HG03558 (cell line): ENCODE measurements around the gene KRT83.
"Not testable (repeated sequence)": the region's sequence is repeated elsewhere in the genome, so short reads cannot be mapped to it uniquely, and the experiment has no call there.

Source experiments
- ATAC-seq: cut with Tn5 transposase; IDR thresholded peaks from one replicate; pipeline ENCODE4 v1.9.1; 2021; ENCODE audit warnings: moderate number of reproducible peaks; ENCODE audit not compliant: unreplicated experiment; ENCODE audit errors: extremely low read depth

KRT83 gene

GRCh38 chr12:52291267-52291935 is 29.8 kb downstream of the KRT83 start, which contains the start of gene KRT81:
TSS of gene KRT81 (minus strand) at chr12:52291534. CDS start at chr12:52291465, 69 bp downstream.
- ATAC-seq, result no peak

GRCh38 chr12:52290483-52291134 is 30.6 kb downstream of the KRT83 start:
- not testable (repeated sequence) for ATAC-seq

GRCh38 chr12:52287816-52288805 is 33.1 kb downstream of the KRT83 start:
- not testable (repeated sequence) for ATAC-seq

DNA sequence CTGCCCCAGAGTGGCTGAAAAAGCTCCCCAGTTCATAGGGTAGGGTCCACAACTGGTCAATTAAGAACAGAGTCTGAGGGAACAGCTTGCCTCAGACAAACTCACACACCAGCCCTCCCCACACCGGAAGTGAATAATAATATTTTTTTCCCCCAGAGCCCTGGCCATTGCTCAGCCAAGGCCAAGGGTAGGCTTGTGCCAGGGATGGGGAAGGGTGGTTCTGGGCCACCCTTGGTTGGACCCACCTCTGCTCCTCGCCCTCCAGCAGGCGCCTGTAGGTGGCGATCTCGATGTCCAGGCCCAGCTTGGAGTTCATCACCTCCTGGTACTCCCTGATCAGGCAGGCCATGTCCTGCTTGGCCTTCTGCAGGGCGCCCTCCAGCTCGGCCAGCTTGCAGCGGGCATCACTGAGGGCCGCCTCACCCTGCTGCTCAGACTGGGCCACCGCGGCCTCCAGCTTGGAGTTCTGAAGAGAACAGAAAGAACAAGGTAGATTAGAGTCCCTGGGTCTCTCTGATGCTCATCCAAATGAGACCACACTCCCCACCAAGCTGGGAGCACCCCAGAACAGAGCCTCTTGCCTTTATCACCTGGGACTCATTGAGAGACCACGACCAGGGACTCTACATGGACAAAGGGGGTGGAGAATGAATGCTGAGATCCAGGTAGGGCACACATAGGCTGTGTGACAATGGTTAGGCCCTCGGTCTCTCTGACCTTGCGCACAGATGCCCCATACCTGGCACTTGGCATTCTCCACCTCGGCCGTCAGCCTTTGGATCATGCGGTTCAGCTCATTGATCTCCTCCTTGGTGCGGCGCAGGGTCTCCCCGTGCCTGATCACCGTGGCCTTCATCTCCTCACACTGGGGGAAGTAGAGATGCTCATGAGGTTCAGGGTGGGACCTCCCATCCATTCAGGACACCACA is 34.1 kb downstream of the KRT83 start:
- not testable (repeated sequence) for ATAC-seq

GRCh38 chr12:52285851-52286530 is 35.2 kb downstream of the KRT83 start:
- ATAC-seq, result no peak

GRCh38 chr12:52285172-52285745 is 35.9 kb downstream of the KRT83 start:
- no peak for ATAC-seq

DNA sequence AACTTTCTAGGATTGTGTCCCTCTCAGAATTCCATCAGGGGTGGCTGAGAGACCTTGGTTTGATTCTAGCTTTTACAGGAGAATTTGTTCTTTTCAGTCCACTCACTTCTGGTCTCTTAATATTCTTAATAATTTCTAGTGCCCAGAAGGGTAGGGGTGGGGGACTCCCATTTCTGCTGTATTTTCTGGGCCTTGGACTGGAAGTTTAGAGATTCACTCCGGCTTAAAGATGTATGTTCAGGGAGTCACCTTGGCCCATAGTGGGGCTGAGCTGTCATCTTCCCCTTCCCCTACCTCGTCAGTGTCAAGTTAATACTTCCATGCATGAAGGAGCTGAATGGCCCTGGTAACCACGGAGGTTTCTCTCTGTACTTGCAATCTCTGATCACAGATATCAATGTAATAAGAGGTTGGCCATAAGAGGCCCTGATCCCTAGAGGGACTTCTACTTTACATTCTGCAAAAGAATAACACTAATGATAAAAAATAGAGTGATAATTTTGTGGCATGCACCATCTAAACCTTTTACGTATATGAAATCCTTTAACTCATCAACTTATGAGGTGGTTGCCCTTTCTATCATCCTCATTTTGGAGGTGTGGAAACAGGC is 36.5 kb downstream of the KRT83 start:
- ATAC-seq, result no peak

DNA sequence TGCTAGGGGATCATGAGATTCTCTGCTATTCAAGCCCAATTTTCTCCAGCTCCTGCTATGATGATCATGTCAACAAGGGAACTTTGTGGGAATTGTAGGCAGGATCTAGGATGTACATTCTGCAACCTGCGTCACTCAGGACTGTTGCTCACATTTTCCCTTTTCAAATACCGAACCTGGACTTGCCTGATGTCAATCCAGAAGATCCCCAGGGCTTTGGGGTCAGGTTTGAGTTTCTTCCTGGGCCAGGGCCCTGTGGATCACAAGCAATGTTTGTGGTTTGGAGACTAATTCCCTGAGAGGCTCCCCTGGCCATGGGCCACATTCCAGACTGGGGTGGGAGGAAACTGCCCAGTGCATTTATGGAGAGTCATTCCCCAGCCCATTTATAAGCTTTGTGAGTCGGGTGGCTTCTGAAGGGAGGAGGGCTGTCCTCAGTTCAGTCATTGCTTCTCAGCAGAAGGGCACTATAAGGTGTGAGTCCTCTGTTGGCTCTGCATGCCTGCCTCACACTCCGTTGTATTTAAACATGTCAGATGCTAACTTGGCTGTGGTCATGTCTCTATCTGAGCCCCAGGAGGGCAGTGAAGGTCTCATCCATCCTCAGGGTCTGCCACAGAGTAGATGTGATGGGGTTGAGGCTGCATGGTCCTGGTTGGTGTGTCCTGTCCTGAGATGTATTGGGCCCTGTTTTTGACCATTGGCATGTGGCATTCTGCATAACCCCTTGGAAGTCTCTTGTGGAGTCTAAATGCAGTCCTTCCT is 40.2 kb downstream of the KRT83 start:
- no peak for ATAC-seq

GRCh38 chr12:52280319-52280795 is 40.8 kb downstream of the KRT83 start:
- no peak for ATAC-seq

GRCh38 chr12:52279422-52280318 is 41.5 kb downstream of the KRT83 start:
- no peak for ATAC-seq

GRCh38 chr12:52278575-52279421 is 42.4 kb downstream of the KRT83 start:
- ATAC-seq, result no peak

DNA sequence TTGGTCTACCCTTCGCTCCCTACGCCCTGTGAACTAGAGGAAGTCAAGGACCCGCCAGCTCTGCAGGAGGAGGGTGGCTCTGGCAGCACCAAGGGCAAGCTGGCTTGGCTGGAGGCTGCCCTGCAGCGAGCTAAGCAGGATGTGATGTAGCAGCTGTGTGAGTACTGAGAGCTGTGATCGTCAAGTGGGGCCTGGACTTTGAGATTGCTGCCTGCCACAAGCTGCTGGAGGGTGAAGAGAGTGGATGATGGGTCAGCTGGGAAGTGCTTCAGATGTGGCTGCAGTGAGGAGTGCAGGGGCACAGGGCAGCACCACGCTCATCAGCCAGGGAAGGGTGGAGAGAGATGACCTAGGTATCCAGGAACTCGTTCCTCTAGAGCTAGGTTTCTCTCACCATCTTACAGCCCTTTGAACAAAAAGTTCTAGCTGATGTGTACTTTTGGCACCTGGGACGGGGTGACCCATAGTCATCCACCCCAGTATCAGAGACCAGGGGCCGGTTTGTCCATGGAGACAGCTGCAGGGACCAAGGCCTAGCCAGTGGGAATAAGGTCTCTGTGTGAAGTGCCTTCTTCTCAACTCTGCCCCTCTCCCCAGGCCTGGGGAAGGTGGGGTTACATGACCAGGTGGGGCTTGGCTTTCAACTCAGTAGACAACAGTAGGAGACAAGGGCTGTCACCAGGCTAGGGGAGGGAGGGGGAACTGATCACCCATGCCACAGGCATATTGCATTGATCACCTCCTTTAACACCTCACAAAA is 43.5 kb downstream of the KRT83 start:
- no peak for ATAC-seq

- ATAC-seq, result no peak
Observed at GRCh38 chr12:52275686-52276085, 45.5 kb downstream of the KRT83 start.

GRCh38 chr12:52274521-52275120 is 46.6 kb downstream of the KRT83 start, which contains the start of gene KRT86:
TSS of gene KRT86 (plus strand) at chr12:52274645. CDS start at chr12:52301917, 27,272 bp downstream.
- ATAC-seq, result no peak
